GM12878 (cell line): ENCODE results near the gene ERC2. TPM values are rescaled to one million over a fixed set of nuclear protein-coding genes. Genes with fewer than 3 reads are reported as not detected.

Source experiments
- ATAC-seq: fragments of 200-7000 bp; cut with Tn5 transposase; 3 replicates; pipeline ENCODE4 v1.9.1; 2020; ENCODE audit warnings: mild to moderate bottlenecking, moderate library complexity
- BruUV-seq: library from RNA; stranded (reverse); fragments of 400-500 nt; replicated peaks from 2 replicates; lab custom pipeline; 2021; lab: Mats Ljungman, UMichigan
- CTCF ChIA-PET: fragments of 300-600 bp; sonication (Branson Sonifier 250); formaldehyde crosslinking; extraction: SDS; loops from one replicate; lab custom pipeline; 2021; ENCODE audit warnings: inconsistent platforms; lab: Yijun Ruan, JAX
- POLR2A ChIA-PET: fragments of 350-600 bp; formaldehyde crosslinking; extraction: SDS; loops from one replicate; lab custom pipeline; 2021; ENCODE audit warnings: inconsistent platforms; lab: Charles Lee
- RAD21 ChIA-PET: fragments of 300-600 bp; sonication (Branson Sonifier 250); formaldehyde crosslinking; loops from one replicate; lab custom pipeline; 2023; ENCODE audit warnings: antibody characterized with exemption; ENCODE audit not compliant: unreplicated experiment; lab: Charles Lee
- SMC1A ChIA-PET: fragments of 300-600 bp; sonication (Branson Sonifier 250); formaldehyde crosslinking; loops from one replicate; lab custom pipeline; 2023; ENCODE audit not compliant: unreplicated experiment, uncharacterized antibody; lab: Charles Lee
- DNase-seq: peaks from one replicate; pipeline ENCODE4 v3.0.0-alpha.2; 2011; ENCODE audit warnings: low read depth, low spot score
- FAIRE-seq: peaks from 3 replicates; lab custom pipeline; 2011; peaks lifted over from hg19 to GRCh38; lab: Jason Lieb, UNC
- H2AFZ ChIP-seq: 2 replicates; pipeline ENCODE4 v1.6.0; 2011; ENCODE audit warnings: low read depth, low read length, control low read depth; ENCODE audit not compliant: control insufficient read depth
- H3K27ac ChIP-seq: 2 replicates; pipeline ENCODE4 v1.5.1; 2011; ENCODE audit warnings: control low read depth; ENCODE audit not compliant: control insufficient read depth, insufficient read depth
- H3K27me3 ChIP-seq, 2 experiments: replicated peaks in 1 of 2; 2 replicates each; pipeline versions ENCODE4 v1.6.0 to v1.6.1; 2011; ENCODE audit warnings: low read length in 1 of 2; ENCODE audit not compliant: control insufficient read depth in 2 of 2, insufficient read depth in 2 of 2
- H3K36me3 ChIP-seq, 2 experiments: 2 replicates each; pipeline ENCODE4 v1.5.1; 2011; ENCODE audit warnings: low read length in 1 of 2; ENCODE audit not compliant: control insufficient read depth in 2 of 2, insufficient read depth in 2 of 2
- H3K4me1 ChIP-seq: 2 replicates; pipeline ENCODE4 v1.6.1; 2011; ENCODE audit warnings: mild to moderate bottlenecking, low read length, moderate library complexity, mixed read lengths; ENCODE audit not compliant: control insufficient read depth, insufficient read depth
- H3K4me2 ChIP-seq: 2 replicates; pipeline ENCODE4 v1.6.0; 2011; ENCODE audit warnings: control low read depth; ENCODE audit not compliant: control insufficient read depth, insufficient read depth
- H3K4me3 ChIP-seq: fragments of 200-600 bp; sonication (generic); 2 replicates; pipeline ENCODE4 v1.5.1; 2016
- H3K79me2 ChIP-seq: 2 replicates; pipeline ENCODE4 v1.6.0; 2011; ENCODE audit warnings: low read length; ENCODE audit not compliant: control insufficient read depth, insufficient read depth
- H3K9ac ChIP-seq: 2 replicates; pipeline ENCODE4 v1.8.0; 2011; ENCODE audit warnings: low read length, control low read depth, mixed read lengths; ENCODE audit not compliant: control insufficient read depth, insufficient read depth
- H3K9me3 ChIP-seq: replicated peaks from 3 replicates; pipeline ENCODE4 v1.5.1; 2011; ENCODE audit warnings: mild to moderate bottlenecking, low read length; ENCODE audit not compliant: control insufficient read depth, insufficient read depth
- H4K20me1 ChIP-seq: 2 replicates; pipeline ENCODE4 v1.6.0; 2011; ENCODE audit not compliant: control insufficient read depth, insufficient read depth
- CTCF ChIP-seq, 3 experiments: IDR thresholded peaks in 2 of 3; conservative IDR thresholded peaks in 1 of 3; 2 replicates each; pipeline ENCODE4 v1.5.1; 2011; ENCODE audit warnings: low read depth in 3 of 3, low read length in 3 of 3, mild to moderate bottlenecking in 3 of 3, control low read depth in 2 of 3, moderate library complexity in 2 of 3, inconsistent platforms in 1 of 3, mixed read lengths in 1 of 3; ENCODE audit not compliant: control insufficient read depth in 2 of 3, insufficient read depth in 1 of 3; ENCODE audit errors: extremely low read depth in 1 of 3
- GATAD2B ChIP-seq: fragments of 450-650 bp; conservative IDR thresholded peaks from 2 replicates; pipeline ENCODE4 v1.6.1; 2017; ENCODE audit warnings: low read depth, mild to moderate bottlenecking, moderate library complexity
- MYC ChIP-seq: IDR thresholded peaks from 2 replicates; pipeline ENCODE4 v1.6.1; 2011; ENCODE audit warnings: mild to moderate bottlenecking, low read length, moderate library complexity, inconsistent platforms; ENCODE audit not compliant: insufficient read depth, insufficient replicate concordance, insufficient read length, severe bottlenecking
- NR2F1 ChIP-seq: fragments of 450-650 bp; conservative IDR thresholded peaks from 2 replicates; pipeline ENCODE4 v1.6.1; 2017; ENCODE audit warnings: mild to moderate bottlenecking
- PAX8 ChIP-seq: fragments of 450-650 bp; IDR thresholded peaks from 2 replicates; pipeline ENCODE4 v1.6.1; 2017; ENCODE audit warnings: mild to moderate bottlenecking, moderate library complexity
- POLR2AphosphoS2 ChIP-seq: IDR thresholded peaks from 2 replicates; pipeline ENCODE4 v1.6.1; 2011; ENCODE audit warnings: low read depth, mild to moderate bottlenecking, low read length, improper control_type of control experiment, moderate library complexity
- RAD21 ChIP-seq: IDR thresholded peaks from 2 replicates; pipeline ENCODE4 v1.6.1; 2011; ENCODE audit warnings: mild to moderate bottlenecking, low read depth, low read length, moderate library complexity; ENCODE audit not compliant: insufficient read depth
- RBBP5 ChIP-seq: fragments of 200-600 bp; sonication (generic); conservative IDR thresholded peaks from 2 replicates; pipeline ENCODE4 v1.6.1; 2016
- SMC3 ChIP-seq: IDR thresholded peaks from 2 replicates; pipeline ENCODE4 v1.6.1; 2011; ENCODE audit warnings: low read length, improper control_type of control experiment, borderline replicate concordance
- TARDBP ChIP-seq: IDR thresholded peaks from 2 replicates; pipeline ENCODE4 v1.6.1; 2016; ENCODE audit warnings: borderline replicate concordance
- USF2 ChIP-seq: IDR thresholded peaks from 2 replicates; pipeline ENCODE4 v1.6.1; 2011; ENCODE audit warnings: low read depth, low read length, improper control_type of control experiment, borderline replicate concordance
- ZBTB11 ChIP-seq: fragments of 450-650 bp; formaldehyde crosslinking; IDR thresholded peaks from 2 replicates; pipeline ENCODE4 v1.5.0; 2022; ENCODE audit warnings: mild to moderate bottlenecking, missing genetic modification characterization
- ZBTB33 ChIP-seq: fragments of 450-650 bp; IDR thresholded peaks from 2 replicates; pipeline ENCODE4 v1.6.1; 2017; ENCODE audit warnings: mild to moderate bottlenecking
- ZNF384 ChIP-seq: IDR thresholded peaks from 2 replicates; pipeline ENCODE4 v1.6.1; 2012; ENCODE audit warnings: low read depth, mild to moderate bottlenecking, low read length, improper control_type of control experiment, borderline replicate concordance
- WGBS: methylation state at CpG from one replicate; pipeline ENCODE4 v1.1.6; 2016; ENCODE audit warnings: low lambda C conversion rate; ENCODE audit not compliant: insufficient replicate concordance, insufficient coverage; ENCODE audit errors: missing lambda C conversion rate; 5-methylcytosine and 5-hydroxymethylcytosine counted together
- in situ Hi-C: fragments of 300-500 bp; cut with MboI; formaldehyde crosslinking; loops from 9 replicates; pipeline ENCODE4 v1.14.3; 2018; ENCODE audit warnings: mixed read lengths
- intact Hi-C: fragments of 100-400 bp; cut with micrococcal nuclease; formaldehyde crosslinking; loops from one replicate; pipeline ENCODE4 v1.14.2; 2022; ENCODE audit not compliant: unreplicated experiment
- polyA plus RNA-seq, 11 experiments: library from polyadenylated mRNA; depleted of rRNA in 4 of 11; unstranded in 6 of 11; stranded (reverse) in 5 of 11; fragments of >200 nt; fragmentation: Nextera tagmentation in 4 of 11; fragmentation: Illumina TruSeq in 1 of 11; extraction: Ambion mirVana in 4 of 11; extraction: Trizol in 1 of 11; gene quantifications; 1 replicate in 1 of 11; 2 replicates in 10 of 11; pipeline versions ENCODE4 v1.2.1 to v1.2.3, GENCODE V29; 2011 to 2016; ENCODE audit warnings: inconsistent platforms in 2 of 11, missing spikeins in 2 of 11, low read depth in 1 of 11
- total RNA-seq, 4 experiments: library from RNA; depleted of rRNA in 3 of 4; stranded (reverse); fragments of >200 nt in 3 of 4; fragmentation: Illumina TruSeq in 1 of 4; extraction: Trizol in 1 of 4; gene quantifications; 2 replicates each; pipeline versions ENCODE4 v1.2.1 to v1.2.3, GENCODE V29; 2013 to 2021

ERC2 gene
- total and polyA plus RNA-seq, 10 of the 15 experiments (the other 5 are each of a cell fraction or from before 2014, with no cell fraction given) = 0.06 to 1.4 (median 0.12) TPM; not detected in 3

- FAIRE-seq = peak; percentile 65
- Histone ChIP-seq H3K79me2 (no peaks in the 10 kb centered on the region), H2AFZ (no peak overlapping the region)
- intact Hi-C loops (loop anchor here (2.0 to 5.0 kb wide), 3 partner anchors 764 to 1399 kb away; partner anchors contain the start of gene WNT5A), in situ Hi-C loops (loop anchor here (5.0 to 10.0 kb wide), 3 partner anchors 769 to 1827 kb away; no protein-coding TSS in a partner anchor)
- POLR2A ChIA-PET = no interaction called here
- BruUV-seq = no TSS peak
- TF ChIP-seq RBBP5 = no peak
- TF ChIP-seq ZNF384 = 0 out of 2 replicates have a peak, but pooled peaks have one; percentile 25
- peak; percentile 69 for TF ChIP-seq SMC3
- peak; percentile 77 for TF ChIP-seq RAD21
- no peak for TF ChIP-seq TARDBP
- no peak for TF ChIP-seq ZBTB11
- no peak for TF ChIP-seq POLR2AphosphoS2
- TF ChIP-seq PAX8 = no peak
- TF ChIP-seq MYC = no peak
- no peak for TF ChIP-seq USF2
- no peak for TF ChIP-seq GATAD2B
- TF ChIP-seq CTCF (IDR thresholded peaks at IDR 0.05 in 2 of 3, conservative IDR thresholded peaks at IDR 0.05 in 1 of 3; ENCODE audit: control insufficient read depth in 2 of 3, extremely low read depth in 1 of 3, insufficient read depth in 1 of 3, low read depth in 3 of 3, low read length in 3 of 3) = peak; percentile 63 to 81 (median 75)
- no peak for TF ChIP-seq NR2F1
- no peak for TF ChIP-seq ZBTB33
- TF ChIP-seq, all 136 proteins: peak for 4
- RAD21 ChIA-PET = interaction anchor here (0.6 to 2.0 kb wide), 6 partner anchors 9 to 814 kb away, joined by 3 to 7 read pairs (median 4); partner anchors contain the start of gene WNT5A
- H3K27me3 ChIP-seq = no peaks in the 10 kb centered on the region; a peak in 1 of 4 replicates
- no peaks in the 10 kb centered on the region for H3K9me3 ChIP-seq
- no peak overlapping the region for H3K4me3 ChIP-seq
- DNase-seq = peak; percentile 8
- H3K27ac ChIP-seq = no peak overlapping the region
- H4K20me1 ChIP-seq = no peaks in the 10 kb centered on the region
- ATAC-seq = peak; percentile 57; the same call in 2 of the 3 replicates
- 95% methylated on average over 3 of the region's 3 CpGs for WGBS
- no peak overlapping the region for H3K9ac ChIP-seq
- SMC1A ChIA-PET = interaction anchor here (0.7 to 1.3 kb wide), 5 partner anchors 10 to 1403 kb away, joined by 3 to 4 read pairs (median 3); no protein-coding TSS in a partner anchor
- no peaks in the 10 kb centered on the region for H3K36me3 ChIP-seq
- CTCF ChIA-PET = interaction anchor here (0.6 to 3.4 kb wide), 15 partner anchors 10 to 1420 kb away, joined by 3 to 28 read pairs (median 4); partner anchors contain the start of gene WNT5A
- H3K4me2 ChIP-seq = no peak overlapping the region
- H3K4me1 ChIP-seq = no peaks in the 10 kb centered on the region
These were observed 216.8 kb downstream of the ERC2 start for GRCh38 chr3:56251343-56251945.
